ENCODE results near the gene LGMN.
A peak's percentile ranks its signal among the peaks of the same experiment; 100 is the strongest.
"Not testable (repeated sequence)": the region's sequence is repeated elsewhere in the genome, so short reads cannot be mapped to it uniquely, and the experiment has no call there.

LGMN gene

GRCh38 chr14:92756446-92756845, 8.0 kb upstream of the LGMN start:
- no peak for DNase-seq (ENCODE audit: low read depth)
- no peak overlapping the region for H3K4me3 ChIP-seq (ENCODE audit: low read length)
- TF ChIP-seq CTCF (conservative IDR thresholded peaks at IDR 0.05; ENCODE audit: low read depth, low read length): no peak

GRCh38 chr14:92755495-92755894, 7.1 kb upstream of the LGMN start:
- DNase-seq (ENCODE audit: low read depth): peak; percentile 45
- no peak for TF ChIP-seq CTCF (conservative IDR thresholded peaks at IDR 0.05; ENCODE audit: low read depth, low read length)
- H3K4me3 ChIP-seq (ENCODE audit: low read length): no peak overlapping the region

GRCh38 chr14:92754966-92755365, 6.5 kb upstream of the LGMN start:
- no peak for TF ChIP-seq CTCF (conservative IDR thresholded peaks at IDR 0.05; ENCODE audit: low read depth, low read length)
- no peak overlapping the region for H3K4me3 ChIP-seq (ENCODE audit: low read length)
- DNase-seq (ENCODE audit: low read depth): no peak

- DNase-seq (ENCODE audit: low read depth): no peak
- no peak overlapping the region for H3K4me3 ChIP-seq (ENCODE audit: low read length)
- TF ChIP-seq CTCF (conservative IDR thresholded peaks at IDR 0.05; ENCODE audit: low read depth, low read length): no peak
Measured at GRCh38 chr14:92753250-92753649, 4.8 kb upstream of the LGMN start.

- DNase-seq (ENCODE audit: low read depth): no peak
- TF ChIP-seq CTCF (conservative IDR thresholded peaks at IDR 0.05; ENCODE audit: low read depth, low read length): no peak
- H3K4me3 ChIP-seq (ENCODE audit: low read length): no peak overlapping the region
Measured at GRCh38 chr14:92751819-92752218, 3.4 kb upstream of the LGMN start.

- peak; percentile 3 for DNase-seq (ENCODE audit: low read depth)
- no peak overlapping the region for H3K4me3 ChIP-seq (ENCODE audit: low read length)
- TF ChIP-seq CTCF (conservative IDR thresholded peaks at IDR 0.05; ENCODE audit: low read depth, low read length): no peak
Measured at GRCh38 chr14:92750994-92751400, 2.6 kb upstream of the LGMN start.

- DNase-seq (ENCODE audit: low read depth); H3K4me3 ChIP-seq (ENCODE audit: low read length): not testable (repeated sequence)
Measured at GRCh38 chr14:92750222-92750728, 1.8 kb upstream of the LGMN start.
